HL-60 (cell line): ENCODE data around the gene KNCN.

ENCODE experiments used
- TF ChIP-seq, protein P1 (sequence below): IDR thresholded peaks from 2 replicates; pipeline ENCODE4 v1.6.1; 2012; ENCODE audit warnings: low read depth; ENCODE audit not compliant: insufficient replicate concordance
- TF ChIP-seq, protein P2 (sequence below): IDR thresholded peaks from one replicate; pipeline ENCODE4 v1.5.1; 2011; ENCODE audit warnings: low read length, control low read depth, inconsistent platforms; ENCODE audit not compliant: insufficient read depth

GRCh38 chr1:46554597-46555381 lies 3.3 kb upstream of the KNCN start:
- TF ChIP-seq, protein P1, sequence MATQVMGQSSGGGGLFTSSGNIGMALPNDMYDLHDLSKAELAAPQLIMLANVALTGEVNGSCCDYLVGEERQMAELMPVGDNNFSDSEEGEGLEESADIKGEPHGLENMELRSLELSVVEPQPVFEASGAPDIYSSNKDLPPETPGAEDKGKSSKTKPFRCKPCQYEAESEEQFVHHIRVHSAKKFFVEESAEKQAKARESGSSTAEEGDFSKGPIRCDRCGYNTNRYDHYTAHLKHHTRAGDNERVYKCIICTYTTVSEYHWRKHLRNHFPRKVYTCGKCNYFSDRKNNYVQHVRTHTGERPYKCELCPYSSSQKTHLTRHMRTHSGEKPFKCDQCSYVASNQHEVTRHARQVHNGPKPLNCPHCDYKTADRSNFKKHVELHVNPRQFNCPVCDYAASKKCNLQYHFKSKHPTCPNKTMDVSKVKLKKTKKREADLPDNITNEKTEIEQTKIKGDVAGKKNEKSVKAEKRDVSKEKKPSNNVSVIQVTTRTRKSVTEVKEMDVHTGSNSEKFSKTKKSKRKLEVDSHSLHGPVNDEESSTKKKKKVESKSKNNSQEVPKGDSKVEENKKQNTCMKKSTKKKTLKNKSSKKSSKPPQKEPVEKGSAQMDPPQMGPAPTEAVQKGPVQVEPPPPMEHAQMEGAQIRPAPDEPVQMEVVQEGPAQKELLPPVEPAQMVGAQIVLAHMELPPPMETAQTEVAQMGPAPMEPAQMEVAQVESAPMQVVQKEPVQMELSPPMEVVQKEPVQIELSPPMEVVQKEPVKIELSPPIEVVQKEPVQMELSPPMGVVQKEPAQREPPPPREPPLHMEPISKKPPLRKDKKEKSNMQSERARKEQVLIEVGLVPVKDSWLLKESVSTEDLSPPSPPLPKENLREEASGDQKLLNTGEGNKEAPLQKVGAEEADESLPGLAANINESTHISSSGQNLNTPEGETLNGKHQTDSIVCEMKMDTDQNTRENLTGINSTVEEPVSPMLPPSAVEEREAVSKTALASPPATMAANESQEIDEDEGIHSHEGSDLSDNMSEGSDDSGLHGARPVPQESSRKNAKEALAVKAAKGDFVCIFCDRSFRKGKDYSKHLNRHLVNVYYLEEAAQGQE: peak; percentile 20
- TF ChIP-seq, protein P2, sequence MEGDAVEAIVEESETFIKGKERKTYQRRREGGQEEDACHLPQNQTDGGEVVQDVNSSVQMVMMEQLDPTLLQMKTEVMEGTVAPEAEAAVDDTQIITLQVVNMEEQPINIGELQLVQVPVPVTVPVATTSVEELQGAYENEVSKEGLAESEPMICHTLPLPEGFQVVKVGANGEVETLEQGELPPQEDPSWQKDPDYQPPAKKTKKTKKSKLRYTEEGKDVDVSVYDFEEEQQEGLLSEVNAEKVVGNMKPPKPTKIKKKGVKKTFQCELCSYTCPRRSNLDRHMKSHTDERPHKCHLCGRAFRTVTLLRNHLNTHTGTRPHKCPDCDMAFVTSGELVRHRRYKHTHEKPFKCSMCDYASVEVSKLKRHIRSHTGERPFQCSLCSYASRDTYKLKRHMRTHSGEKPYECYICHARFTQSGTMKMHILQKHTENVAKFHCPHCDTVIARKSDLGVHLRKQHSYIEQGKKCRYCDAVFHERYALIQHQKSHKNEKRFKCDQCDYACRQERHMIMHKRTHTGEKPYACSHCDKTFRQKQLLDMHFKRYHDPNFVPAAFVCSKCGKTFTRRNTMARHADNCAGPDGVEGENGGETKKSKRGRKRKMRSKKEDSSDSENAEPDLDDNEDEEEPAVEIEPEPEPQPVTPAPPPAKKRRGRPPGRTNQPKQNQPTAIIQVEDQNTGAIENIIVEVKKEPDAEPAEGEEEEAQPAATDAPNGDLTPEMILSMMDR: no peak
